Gastrocnemius medialis (tissue), 4 donors: Measurements from ENCODE around the gene PTPN3.

Experiments
- POLR2A ChIP-seq, 2 donors: fragments of 450-650 bp; IDR thresholded peaks; one replicate each; pipeline ENCODE4 v1.6.1; 2017; ENCODE audit warnings: antibody characterized with exemption in 2 of 2, mild to moderate bottlenecking in 2 of 2, moderate library complexity in 2 of 2
- TF ChIP-seq, protein P1 (sequence below), 5 experiments: fragments of 450-650 bp in 3 of 5; fragments of 200-600 bp in 2 of 5; sonication (generic) in 2 of 5; IDR thresholded peaks in 4 of 5; conservative IDR thresholded peaks in 1 of 5; 1 replicate in 4 of 5; 2 replicates in 1 of 5; pipeline ENCODE4 v1.5.1; 2016 to 2019; ENCODE audit warnings: antibody characterized with exemption in 5 of 5, mild to moderate bottlenecking in 3 of 5, moderate library complexity in 3 of 5

DNA sequence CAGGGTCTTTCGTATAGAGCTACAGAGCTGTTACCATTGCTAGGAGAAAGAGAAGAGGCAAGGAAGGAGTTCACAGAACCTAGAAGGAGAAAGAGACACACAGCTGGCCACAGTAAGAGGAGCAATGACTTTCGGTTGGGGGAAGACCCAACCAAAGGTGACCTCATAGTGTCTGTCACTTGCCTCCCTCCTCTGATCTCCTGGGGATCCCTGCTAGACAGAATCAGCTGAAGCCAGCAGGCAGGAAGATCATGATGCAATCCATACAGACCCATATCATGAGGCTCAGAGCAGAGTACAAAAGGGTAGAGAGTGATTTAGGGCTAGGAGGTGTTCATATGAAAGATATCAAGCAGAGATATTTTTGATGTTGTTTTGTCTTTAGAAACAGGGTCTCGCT lies 151.2 kb downstream of the PTPN3 start:
- TF ChIP-seq, protein P1, sequence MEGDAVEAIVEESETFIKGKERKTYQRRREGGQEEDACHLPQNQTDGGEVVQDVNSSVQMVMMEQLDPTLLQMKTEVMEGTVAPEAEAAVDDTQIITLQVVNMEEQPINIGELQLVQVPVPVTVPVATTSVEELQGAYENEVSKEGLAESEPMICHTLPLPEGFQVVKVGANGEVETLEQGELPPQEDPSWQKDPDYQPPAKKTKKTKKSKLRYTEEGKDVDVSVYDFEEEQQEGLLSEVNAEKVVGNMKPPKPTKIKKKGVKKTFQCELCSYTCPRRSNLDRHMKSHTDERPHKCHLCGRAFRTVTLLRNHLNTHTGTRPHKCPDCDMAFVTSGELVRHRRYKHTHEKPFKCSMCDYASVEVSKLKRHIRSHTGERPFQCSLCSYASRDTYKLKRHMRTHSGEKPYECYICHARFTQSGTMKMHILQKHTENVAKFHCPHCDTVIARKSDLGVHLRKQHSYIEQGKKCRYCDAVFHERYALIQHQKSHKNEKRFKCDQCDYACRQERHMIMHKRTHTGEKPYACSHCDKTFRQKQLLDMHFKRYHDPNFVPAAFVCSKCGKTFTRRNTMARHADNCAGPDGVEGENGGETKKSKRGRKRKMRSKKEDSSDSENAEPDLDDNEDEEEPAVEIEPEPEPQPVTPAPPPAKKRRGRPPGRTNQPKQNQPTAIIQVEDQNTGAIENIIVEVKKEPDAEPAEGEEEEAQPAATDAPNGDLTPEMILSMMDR (IDR thresholded peaks at IDR 0.05 in 4 of 5, conservative IDR thresholded peaks at IDR 0.05 in 1 of 5) = no peak
- no peak for TF ChIP-seq POLR2A (IDR thresholded peaks at IDR 0.05)
